Measurements from ENCODE around the gene GNAI2. TPM values are rescaled to one million over a fixed set of nuclear protein-coding genes. Genes with fewer than 3 reads are reported as not detected.

GNAI2 gene
- total RNA-seq, 6 experiments from 2014 or later = 532 to 617 (median 582) TPM

GRCh38 chr3:50287262-50287661 is 51.3 kb downstream of the GNAI2 start:
- Mint-ChIP-seq H3K36me3 (ENCODE audit: low read depth) (peaks cover 10% of the 10 kb centered on the region), H3K4me3 (no peak overlapping the region), H3K4me1 (ENCODE audit: low read depth) (peaks cover 7% of the 10 kb centered on the region), H3K9me3 (no peaks in the 10 kb centered on the region), H3K27me3 (ENCODE audit: insufficient read depth) (no peaks in the 10 kb centered on the region; the same call in 1 of the 2 replicates), H3K27ac (no peak overlapping the region)
- TF ChIP-seq CTCF (IDR thresholded peaks at IDR 0.05) = no peak
- DNase-seq = no peak

- Mint-ChIP-seq H3K4me3 (no peak overlapping the region), H3K27me3 (ENCODE audit: insufficient read depth) (peaks cover 1% of the 10 kb centered on the region; the same call in 1 of the 2 replicates), H3K4me1 (ENCODE audit: low read depth) (peaks cover 20% of the 10 kb centered on the region), H3K9me3 (no peaks in the 10 kb centered on the region), H3K36me3 (ENCODE audit: low read depth) (peaks cover 10% of the 10 kb centered on the region), H3K27ac (no peak overlapping the region)
- DNase-seq = no peak
- TF ChIP-seq CTCF (IDR thresholded peaks at IDR 0.05) = no peak
These were observed 52.5 kb downstream of the GNAI2 start for GRCh38 chr3:50288387-50289007.

- no peak for TF ChIP-seq CTCF (IDR thresholded peaks at IDR 0.05)
- H3K4me1 Mint-ChIP-seq (ENCODE audit: low read depth) = peaks cover 20% of the 10 kb centered on the region
- no peaks in the 10 kb centered on the region for H3K9me3 Mint-ChIP-seq
- no peak overlapping the region for H3K4me3 Mint-ChIP-seq
- peaks cover 1% of the 10 kb centered on the region; the same call in 1 of the 2 replicates for H3K27me3 Mint-ChIP-seq (ENCODE audit: insufficient read depth)
- no peak overlapping the region for H3K27ac Mint-ChIP-seq
- DNase-seq = no peak
- H3K36me3 Mint-ChIP-seq (ENCODE audit: low read depth) = peaks cover 10% of the 10 kb centered on the region
These were observed 53.1 kb downstream of the GNAI2 start for GRCh38 chr3:50289130-50289529.

- DNase-seq = no peak
- Mint-ChIP-seq H3K27ac (no peak overlapping the region), H3K4me1 (ENCODE audit: low read depth) (peaks cover 20% of the 10 kb centered on the region), H3K4me3 (no peak overlapping the region), H3K36me3 (ENCODE audit: low read depth) (peaks cover 10% of the 10 kb centered on the region), H3K9me3 (no peaks in the 10 kb centered on the region), H3K27me3 (ENCODE audit: insufficient read depth) (peaks cover 1% of the 10 kb centered on the region; the same call in 1 of the 2 replicates)
- no peak for TF ChIP-seq CTCF (IDR thresholded peaks at IDR 0.05)
These were observed 54.2 kb downstream of the GNAI2 start for GRCh38 chr3:50290161-50290641.

- H3K4me3 Mint-ChIP-seq = peak within 1 kb of the TSS; percentile 92
- DNase-seq = peak; percentile 98
- no peak for TF ChIP-seq CTCF (IDR thresholded peaks at IDR 0.05)
- peaks cover 1% of the 10 kb centered on the region; the same call in 1 of the 2 replicates for H3K27me3 Mint-ChIP-seq (ENCODE audit: insufficient read depth)
- peaks cover 5% of the 10 kb centered on the region for H3K36me3 Mint-ChIP-seq (ENCODE audit: low read depth)
- H3K9me3 Mint-ChIP-seq = no peaks in the 10 kb centered on the region
- H3K27ac Mint-ChIP-seq = peak within 1 kb of the TSS; percentile 95
- peaks cover 20% of the 10 kb centered on the region for H3K4me1 Mint-ChIP-seq (ENCODE audit: low read depth)
These were observed 56.4 kb downstream of the GNAI2 start, which contains the start of gene IFRD2 for GRCh38 chr3:50292159-50293078. Gene IFRD2 (minus strand): TSS chr3:50292429. CDS start chr3:50292274, 155 bp downstream.
